ENCODE results near the gene SAMD1.
A peak's percentile ranks its signal among the peaks of the same experiment; 100 is the strongest.

SAMD1 gene

DNA sequence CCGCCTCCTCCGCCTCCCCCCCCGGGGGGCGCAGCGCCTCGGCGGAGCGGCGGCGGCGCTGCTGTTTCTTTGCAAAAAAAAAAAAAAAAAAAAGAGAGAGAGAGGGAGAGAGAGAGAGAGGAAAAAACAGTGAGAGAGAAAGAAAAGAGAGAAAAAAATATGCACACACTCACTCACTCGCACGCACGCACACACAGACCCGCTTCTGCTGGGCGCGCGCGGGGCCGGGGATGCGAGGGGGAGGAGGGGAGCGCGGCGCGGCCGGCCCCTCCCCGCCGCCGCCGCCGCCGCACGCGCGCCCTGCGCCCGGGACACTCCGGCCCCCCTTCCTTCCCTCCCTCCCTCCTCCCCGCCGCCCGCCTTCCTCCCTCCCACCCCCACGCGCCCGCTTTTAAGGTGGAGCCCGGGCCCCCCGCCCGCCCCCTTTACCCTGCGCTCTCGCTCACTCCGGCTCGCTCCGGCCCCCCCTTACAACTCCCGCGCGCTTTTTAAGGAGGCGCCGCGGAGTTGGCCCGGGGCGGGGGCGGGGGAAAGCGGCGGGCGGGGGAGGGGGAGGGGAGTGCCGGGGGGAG is at the start of gene SAMD1:
Gene SAMD1, minus strand, starts transcription at position 243 of the 572 bp plus-strand sequence.
- peak; percentile 87 for DNase-seq (ENCODE audit: low read depth)

DNA sequence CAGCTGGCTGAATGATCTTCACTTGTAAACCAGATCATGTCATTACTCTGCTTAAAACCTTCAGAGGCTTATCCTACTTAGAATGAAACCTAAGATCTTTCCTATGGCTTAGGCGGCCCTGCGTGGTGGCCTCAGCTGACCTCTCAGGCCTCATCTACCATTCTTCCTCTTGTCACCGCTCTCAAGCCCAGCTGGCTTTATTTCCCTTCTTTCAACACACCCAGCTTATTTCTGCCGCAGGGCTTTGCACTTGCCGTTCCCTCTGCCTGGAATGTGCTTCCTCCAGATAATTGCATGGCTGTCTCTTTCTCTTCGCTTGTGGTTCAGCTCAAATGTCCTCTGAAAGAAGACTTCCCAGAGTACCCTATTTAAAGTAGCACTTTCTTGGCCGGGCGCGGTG is 49.4 kb upstream of the SAMD1 start:
- DNase-seq (ENCODE audit: low read depth) = peak; percentile 91

GRCh38 chr19:14138576-14139265 is 48.2 kb upstream of the SAMD1 start:
- DNase-seq (ENCODE audit: low read depth) = peak; percentile 73

- DNase-seq (ENCODE audit: low read depth) = peak; percentile 100
These were observed 46.1 kb upstream of the SAMD1 start, which contains the start of gene ASF1B for GRCh38 chr19:14136509-14137281. Gene ASF1B, minus strand, starts transcription at chr19:14136589. Its CDS starts 133 bp downstream, at chr19:14136456.

GRCh38 chr19:14135985-14136508 is 45.5 kb upstream of the SAMD1 start:
- DNase-seq (ENCODE audit: low read depth) = no peak

- no peak for DNase-seq (ENCODE audit: low read depth)
These were observed 44.8 kb upstream of the SAMD1 start for GRCh38 chr19:14135355-14135754.

GRCh38 chr19:14127929-14128509 is 37.5 kb upstream of the SAMD1 start:
- no peak for DNase-seq (ENCODE audit: low read depth)

GRCh38 chr19:14127176-14127575 is 36.6 kb upstream of the SAMD1 start:
- no peak for DNase-seq (ENCODE audit: low read depth)

GRCh38 chr19:14122924-14123323 is 32.4 kb upstream of the SAMD1 start:
- no peak for DNase-seq (ENCODE audit: low read depth)

GRCh38 chr19:14120497-14120780 is 29.9 kb upstream of the SAMD1 start:
- no peak for DNase-seq (ENCODE audit: low read depth)

GRCh38 chr19:14119644-14120496 is 29.3 kb upstream of the SAMD1 start:
- no peak for DNase-seq (ENCODE audit: low read depth)

DNA sequence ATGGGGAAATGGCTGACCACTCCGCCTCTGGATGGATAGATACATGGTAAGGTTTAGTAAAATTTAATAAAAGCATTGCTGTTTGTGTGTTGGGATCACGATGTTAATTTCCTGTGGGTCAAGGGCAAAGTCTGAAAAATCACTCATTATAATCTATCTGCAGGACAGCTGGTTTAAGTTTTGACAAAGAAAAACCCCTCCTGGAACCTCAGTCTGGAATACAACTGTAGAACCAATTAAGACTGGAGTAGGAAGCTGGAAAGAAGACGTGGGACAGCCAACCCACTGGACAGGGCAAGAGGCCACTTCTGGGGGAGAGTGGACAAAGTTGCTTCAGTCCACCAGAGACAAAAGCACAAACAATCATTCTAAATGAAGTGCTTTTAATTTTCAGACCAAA is 28.6 kb upstream of the SAMD1 start:
- no peak for DNase-seq (ENCODE audit: low read depth)

- DNase-seq (ENCODE audit: low read depth) = peak; percentile 72
These were observed 27.9 kb upstream of the SAMD1 start for GRCh38 chr19:14118165-14119051.

GRCh38 chr19:14117668-14118164 is 27.2 kb upstream of the SAMD1 start, which contains the start of gene PRKACA:
Gene PRKACA, minus strand, starts transcription at chr19:14117762. Its CDS starts 215 bp downstream, at chr19:14117547.
- peak; percentile 99 for DNase-seq (ENCODE audit: low read depth)

GRCh38 chr19:14116918-14117578 is 26.5 kb upstream of the SAMD1 start:
- DNase-seq (ENCODE audit: low read depth) = no peak

- DNase-seq (ENCODE audit: low read depth) = no peak
These were observed 26.0 kb upstream of the SAMD1 start for GRCh38 chr19:14116525-14116917.

DNA sequence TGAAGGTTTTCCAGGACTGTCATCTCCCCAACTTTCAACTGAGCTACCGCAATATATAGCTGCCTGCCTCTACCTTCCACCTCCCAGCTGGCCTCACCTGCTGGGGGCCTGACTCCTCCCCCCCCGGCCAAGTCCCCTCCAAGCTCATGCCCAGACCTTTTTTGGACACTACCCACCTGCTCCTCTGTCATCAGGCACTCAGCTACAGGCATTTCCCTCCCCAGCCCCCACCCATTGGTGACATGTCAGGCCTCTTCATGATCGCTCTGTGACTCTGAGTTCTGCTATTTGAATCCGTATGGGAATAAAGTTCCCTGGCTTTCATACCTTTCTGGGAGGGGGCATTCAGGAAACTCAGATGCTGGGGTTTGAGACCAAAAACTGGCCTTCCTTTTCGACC is 25.2 kb upstream of the SAMD1 start:
- DNase-seq (ENCODE audit: low read depth) = no peak

DNA sequence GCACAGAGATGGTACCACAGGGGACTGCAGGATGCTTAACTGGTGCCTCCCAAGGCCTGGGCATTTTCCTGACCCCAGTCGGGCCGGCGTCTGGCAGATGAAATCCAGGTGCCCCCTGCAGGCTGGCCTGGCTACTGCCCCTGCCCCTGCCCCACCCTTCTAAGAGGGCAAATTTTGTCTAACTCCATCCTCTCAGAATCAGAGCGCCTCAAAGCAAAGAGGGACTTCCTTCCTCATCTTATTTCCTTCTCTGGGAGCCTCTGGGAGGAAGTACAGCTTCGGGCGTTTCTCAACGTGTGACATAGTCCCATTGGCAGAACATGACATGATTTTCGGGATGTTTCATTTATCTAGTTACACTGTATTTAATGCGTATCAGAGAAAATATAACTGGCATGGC is 24.3 kb upstream of the SAMD1 start:
- peak; percentile 29 for DNase-seq (ENCODE audit: low read depth)

- DNase-seq (ENCODE audit: low read depth) = no peak
These were observed 23.9 kb upstream of the SAMD1 start for GRCh38 chr19:14114439-14114838.

All from EH (cell line).